Lower lobe of right lung (tissue), 2 donors: ENCODE data around the gene SORCS1. TPM values are rescaled to one million over a fixed set of nuclear protein-coding genes. Genes with fewer than 3 reads are reported as not detected.

Experiments
- ATAC-seq, 2 donors: fragments of 200-7000 bp; cut with Tn5 transposase; one replicate each; pipeline ENCODE4 v1.9.1; 2020 to 2022; ENCODE audit warnings: mild to moderate bottlenecking in 2 of 2, moderate library complexity in 2 of 2
- DNase-seq: peaks from one replicate; pipeline ENCODE4 v3.0.0-alpha.2; 2020
- H3K27ac ChIP-seq: fragments of 200-600 bp; one replicate; pipeline ENCODE4 v1.8.0; 2022
- H3K27me3 ChIP-seq: fragments of 200-600 bp; one replicate; pipeline ENCODE4 v1.8.0; 2022; ENCODE audit warnings: low read depth
- H3K36me3 ChIP-seq: fragments of 200-600 bp; one replicate; pipeline ENCODE4 v1.8.0; 2022; ENCODE audit warnings: mild to moderate bottlenecking
- H3K4me1 ChIP-seq: fragments of 200-600 bp; one replicate; pipeline ENCODE4 v1.8.0; 2022
- H3K4me3 ChIP-seq: fragments of 200-600 bp; one replicate; pipeline ENCODE4 v1.8.0; 2022; ENCODE audit warnings: mild to moderate bottlenecking
- H3K9me3 ChIP-seq: fragments of 200-600 bp; one replicate; pipeline ENCODE4 v1.8.0; 2022
- intact Hi-C: fragments of 100-400 bp; cut with DNase I; formaldehyde crosslinking; loops from one replicate; pipeline ENCODE4 v1.11.0; 2022
- long read RNA-seq: library from polyadenylated mRNA; unstranded; transcript quantifications from one replicate; pipeline ENCODE4 v2.0.0, GENCODE V29; 2021
- total RNA-seq: library from RNA; stranded (reverse); fragmentation: NEBNext Ultra II Directional; extraction: Animal tissue kit (Norgen Biotek cat#: 25700); gene quantifications from one replicate; pipeline ENCODE4 v1.2.1, GENCODE V29; 2021
- TF ChIP-seq, protein P1 (sequence below): fragments of 200-600 bp; IDR thresholded peaks from one replicate; pipeline ENCODE4 v1.8.0; 2022; ENCODE audit warnings: antibody characterized with exemption, mild to moderate bottlenecking
- donor health status: DM: no; HTN: yes; CAD: no; lungs with severe emphysema.

Gene SORCS1
- total RNA-seq = 0.15 TPM
- long read RNA-seq = 0 reads

DNA sequence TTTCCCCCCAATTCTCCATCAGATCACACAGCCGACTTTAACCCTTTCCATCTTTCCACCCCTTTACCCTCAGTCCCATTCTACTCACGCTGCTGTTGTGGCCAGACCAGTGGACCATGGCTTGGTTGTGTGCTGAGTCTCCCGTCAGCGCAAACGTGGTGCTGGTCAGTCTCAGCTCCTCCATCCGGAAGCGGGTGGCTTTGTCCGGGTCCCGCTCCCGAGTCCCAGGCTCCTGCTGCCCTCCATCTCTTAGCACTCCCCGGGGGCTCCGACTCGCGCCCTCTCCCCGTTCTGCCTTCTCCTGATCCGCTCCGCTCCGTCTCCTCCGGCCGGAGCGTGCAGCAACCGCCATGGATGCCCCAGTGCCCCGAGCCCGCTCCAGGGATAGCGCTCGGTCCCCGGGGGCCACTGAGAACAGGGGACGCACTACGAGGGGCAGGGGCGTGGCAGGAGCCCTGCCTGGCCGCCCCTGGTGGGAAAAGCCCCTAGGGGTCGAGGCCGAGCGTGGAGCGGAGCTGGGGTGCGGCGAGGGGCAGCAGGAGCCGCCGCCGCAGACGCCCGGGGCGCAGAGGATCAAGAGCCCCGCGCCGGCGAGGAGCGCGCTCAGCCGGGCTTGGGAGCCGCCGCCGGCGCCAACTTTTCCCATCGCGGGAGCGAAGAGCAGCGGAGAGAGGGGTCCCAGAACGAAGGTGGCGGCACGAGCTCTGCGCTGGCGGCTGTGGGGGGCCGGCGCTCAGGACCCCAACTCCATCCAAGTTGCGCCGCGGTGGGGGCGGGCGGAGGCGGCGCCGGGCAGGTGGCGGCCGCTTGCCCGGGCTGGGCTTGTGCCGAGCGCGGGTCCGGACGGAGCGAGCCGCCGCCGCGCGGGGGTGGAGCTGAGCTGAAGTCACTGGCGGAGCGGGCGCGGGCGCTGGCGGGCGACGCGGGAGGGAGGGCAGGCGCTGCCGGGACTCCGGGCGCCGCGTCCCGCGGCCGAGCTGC lies at the start of gene SORCS1:
SORCS1 (minus strand) TSS at position 826 of the 981 bp plus-strand sequence.
- peak; percentile 61 to 76 for ATAC-seq
- Histone ChIP-seq H3K36me3 (no peaks in the 10 kb centered on the region), H3K27ac (no peak within 1 kb of the TSS), H3K4me1 (no peaks in the 10 kb centered on the region), H3K9me3 (no peaks in the 10 kb centered on the region), H3K27me3 (peaks cover 37% of the 10 kb centered on the region), H3K4me3 (peak within 1 kb of the TSS; percentile 27)
- intact Hi-C loops = no loop called here
- no peak for DNase-seq
- TF ChIP-seq, protein P1, sequence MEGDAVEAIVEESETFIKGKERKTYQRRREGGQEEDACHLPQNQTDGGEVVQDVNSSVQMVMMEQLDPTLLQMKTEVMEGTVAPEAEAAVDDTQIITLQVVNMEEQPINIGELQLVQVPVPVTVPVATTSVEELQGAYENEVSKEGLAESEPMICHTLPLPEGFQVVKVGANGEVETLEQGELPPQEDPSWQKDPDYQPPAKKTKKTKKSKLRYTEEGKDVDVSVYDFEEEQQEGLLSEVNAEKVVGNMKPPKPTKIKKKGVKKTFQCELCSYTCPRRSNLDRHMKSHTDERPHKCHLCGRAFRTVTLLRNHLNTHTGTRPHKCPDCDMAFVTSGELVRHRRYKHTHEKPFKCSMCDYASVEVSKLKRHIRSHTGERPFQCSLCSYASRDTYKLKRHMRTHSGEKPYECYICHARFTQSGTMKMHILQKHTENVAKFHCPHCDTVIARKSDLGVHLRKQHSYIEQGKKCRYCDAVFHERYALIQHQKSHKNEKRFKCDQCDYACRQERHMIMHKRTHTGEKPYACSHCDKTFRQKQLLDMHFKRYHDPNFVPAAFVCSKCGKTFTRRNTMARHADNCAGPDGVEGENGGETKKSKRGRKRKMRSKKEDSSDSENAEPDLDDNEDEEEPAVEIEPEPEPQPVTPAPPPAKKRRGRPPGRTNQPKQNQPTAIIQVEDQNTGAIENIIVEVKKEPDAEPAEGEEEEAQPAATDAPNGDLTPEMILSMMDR = no peak

DNA sequence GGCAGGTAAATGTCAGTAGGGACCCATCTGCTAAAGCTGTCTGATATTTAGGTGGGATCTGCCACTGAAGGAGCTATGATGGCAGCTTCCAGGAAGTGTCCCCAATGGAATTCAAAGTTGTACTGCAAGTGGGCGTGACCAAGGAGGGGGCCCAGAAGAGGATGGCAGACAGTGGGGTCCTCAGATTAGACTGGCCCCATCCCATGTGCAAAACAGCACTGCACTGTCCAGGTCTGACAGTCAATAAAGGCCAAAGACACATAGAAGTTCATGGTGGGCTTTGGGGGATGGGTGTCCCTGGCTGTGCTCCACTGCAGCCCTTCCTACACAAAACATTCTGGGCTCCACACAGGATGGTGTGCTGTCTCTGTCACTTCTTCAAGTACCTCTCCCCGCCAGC lies 49.8 kb upstream of the SORCS1 start:
- TF ChIP-seq, protein P1 = no peak
- Histone ChIP-seq H3K4me1 (no peaks in the 10 kb centered on the region), H3K4me3 (no peak overlapping the region), H3K9me3 (no peaks in the 10 kb centered on the region), H3K36me3 (no peaks in the 10 kb centered on the region), H3K27ac (no peak overlapping the region), H3K27me3 (no peaks in the 10 kb centered on the region)
- DNase-seq (no peak), ATAC-seq (no peak)
- intact Hi-C loops = no loop called here

DNA sequence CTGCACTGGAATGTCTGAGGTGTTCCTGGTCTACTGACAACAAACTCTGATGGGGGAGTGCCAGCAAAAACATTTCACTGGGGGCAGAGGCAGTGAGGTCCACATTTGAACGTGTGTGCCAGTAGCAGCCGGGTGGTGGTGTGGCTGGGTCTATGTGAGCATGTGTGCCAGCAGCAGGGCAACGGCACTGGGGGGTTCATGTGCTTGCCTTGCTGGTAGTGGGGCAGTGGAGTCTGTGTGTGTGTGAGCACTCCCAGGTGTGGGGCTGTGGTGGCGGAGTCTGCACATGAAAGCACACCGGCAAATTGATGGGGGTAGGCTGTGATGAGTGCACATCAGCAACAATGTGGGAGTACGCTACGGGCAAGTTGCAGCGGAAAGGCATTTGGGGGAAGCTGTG lies 49.4 kb upstream of the SORCS1 start:
- no peak for ATAC-seq
- H3K4me1 ChIP-seq = no peaks in the 10 kb centered on the region

DNA sequence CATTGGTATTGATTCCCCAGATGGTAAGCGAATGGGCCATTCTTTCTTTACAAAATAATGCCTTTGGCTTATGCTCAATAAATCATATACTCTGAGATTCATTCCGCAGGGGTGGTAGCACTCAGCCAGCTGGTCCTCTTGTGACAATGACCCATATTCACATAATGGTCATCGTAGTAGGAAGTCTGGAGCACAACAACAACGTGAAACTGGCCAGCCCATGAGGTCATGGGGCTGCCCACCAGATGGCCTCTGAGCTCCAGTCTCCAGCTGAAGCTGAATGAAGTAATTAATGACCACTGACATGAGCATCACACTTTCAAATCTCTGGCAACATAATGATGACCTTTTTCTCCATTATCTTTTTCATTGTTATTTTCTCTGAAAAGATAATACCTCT lies 42.3 kb upstream of the SORCS1 start:
- TF ChIP-seq, protein P1 = no peak
- DNase-seq (no peak), ATAC-seq (no peak)
- Histone ChIP-seq H3K4me1 (no peaks in the 10 kb centered on the region), H3K27me3 (no peaks in the 10 kb centered on the region), H3K9me3 (no peaks in the 10 kb centered on the region), H3K4me3 (no peak overlapping the region), H3K36me3 (no peaks in the 10 kb centered on the region), H3K27ac (no peak overlapping the region)
- intact Hi-C loops = no loop called here

More for the DNA sequence above, 49.4 kb upstream of the SORCS1 start:
- DNase-seq = no peak
- H3K9me3 ChIP-seq = no peaks in the 10 kb centered on the region
- TF ChIP-seq, protein P1 = no peak
- no peaks in the 10 kb centered on the region for H3K36me3 ChIP-seq
- H3K27me3 ChIP-seq = no peaks in the 10 kb centered on the region
- intact Hi-C loops = no loop called here
- no peak overlapping the region for H3K4me3 ChIP-seq
- H3K27ac ChIP-seq = no peak overlapping the region

DNA sequence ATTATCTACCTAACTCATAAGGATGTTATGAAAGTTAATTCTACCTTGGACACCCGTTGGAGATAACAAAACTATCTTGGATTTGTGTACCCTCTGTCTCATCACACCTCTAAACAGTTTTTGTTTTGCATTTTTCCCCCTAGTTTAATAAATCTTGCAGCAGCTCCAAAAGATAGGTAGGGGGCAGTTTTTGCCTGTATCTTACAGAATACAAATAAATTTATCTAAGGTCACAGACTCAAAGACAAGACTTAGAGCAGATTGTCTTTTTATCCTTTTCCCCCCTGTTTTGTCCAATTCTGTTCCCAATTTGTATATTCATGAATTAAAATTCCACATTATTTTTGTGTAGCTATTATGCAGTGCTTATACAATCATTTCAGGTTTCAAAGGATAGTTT lies 5.0 kb upstream of the SORCS1 start:
- intact Hi-C loops = no loop called here
- no peaks in the 10 kb centered on the region for H3K4me1 ChIP-seq
- peaks cover 22% of the 10 kb centered on the region for H3K27me3 ChIP-seq
- no peak overlapping the region for H3K4me3 ChIP-seq
- DNase-seq = no peak
- no peaks in the 10 kb centered on the region for H3K9me3 ChIP-seq
- TF ChIP-seq, protein P1 = no peak
- no peaks in the 10 kb centered on the region for H3K36me3 ChIP-seq
- ATAC-seq = no peak
- no peak overlapping the region for H3K27ac ChIP-seq
